SU-DHL-6 (cell line): ENCODE measurements around the gene HCAR2.
"Not testable (repeated sequence)": the region's sequence is repeated elsewhere in the genome, so short reads cannot be mapped to it uniquely, and the experiment has no call there.

ENCODE experiments used
- H2AFZ ChIP-seq: fragments of 200-600 bp; sonication (generic); 2 replicates; pipeline ENCODE4 v1.6.1; 2014; ENCODE audit warnings: low read depth, mild to moderate bottlenecking, moderate library complexity, mixed read lengths, antibody characterized with exemption, low read length; ENCODE audit not compliant: severe bottlenecking
- H3F3A ChIP-seq: fragments of 200-600 bp; shearing (Covaris generic); 2 replicates; pipeline ENCODE4 v1.6.0; 2016; ENCODE audit warnings: antibody characterized with exemption, mild to moderate bottlenecking; ENCODE audit not compliant: insufficient read depth
- H3K27ac ChIP-seq: fragments of 200-600 bp; sonication (generic); 2 replicates; pipeline ENCODE4 v1.5.1; 2016; ENCODE audit warnings: low read depth, mild to moderate bottlenecking, low read length, moderate library complexity, mixed read lengths
- H3K27me3 ChIP-seq: fragments of 200-600 bp; sonication (generic), shearing (Covaris generic); 2 replicates; pipeline ENCODE4 v1.6.0; 2014; ENCODE audit warnings: mild to moderate bottlenecking, low read length
- H3K36me3 ChIP-seq: fragments of 200-600 bp; sonication (generic); 2 replicates; pipeline ENCODE4 v1.6.1; 2014; ENCODE audit warnings: mild to moderate bottlenecking, low read length, mixed read lengths
- H3K4me2 ChIP-seq: fragments of 300-600, 200-600 bp; shearing (Covaris generic), sonication (generic); 2 replicates; pipeline ENCODE4 v1.6.0; 2014; ENCODE audit warnings: low read length, low read depth, mild to moderate bottlenecking; ENCODE audit not compliant: poor library complexity, severe bottlenecking
- H3K4me3 ChIP-seq: fragments of 200-600 bp; sonication (generic); 2 replicates; pipeline ENCODE4 v1.5.1; 2014; ENCODE audit warnings: antibody characterized with exemption, low read length, mild to moderate bottlenecking, mixed read lengths; ENCODE audit not compliant: insufficient read depth, poor library complexity, severe bottlenecking
- H3K79me2 ChIP-seq: fragments of 200-600 bp; sonication (generic); 2 replicates; pipeline ENCODE4 v1.6.1; 2014; ENCODE audit warnings: mild to moderate bottlenecking, low read length, moderate library complexity; ENCODE audit not compliant: insufficient read depth
- H3K9ac ChIP-seq: fragments of 200-600 bp; sonication (generic); 2 replicates; pipeline ENCODE4 v1.7.0; 2014; ENCODE audit warnings: mild to moderate bottlenecking, low read length
- H3K9me2 ChIP-seq: fragments of 200-600 bp; sonication (generic); replicated peaks from 2 replicates; pipeline ENCODE4 v1.6.1; 2014; ENCODE audit warnings: low read length; ENCODE audit not compliant: insufficient read depth
- H3K9me3 ChIP-seq: fragments of 200-600 bp; sonication (generic); 2 replicates; pipeline ENCODE4 v1.6.1; 2014; ENCODE audit warnings: low read length, mixed read lengths; ENCODE audit not compliant: insufficient read depth
- H4K20me1 ChIP-seq: fragments of 200-600 bp; sonication (generic); 2 replicates; pipeline ENCODE4 v1.6.1; 2014; ENCODE audit warnings: low read depth, mild to moderate bottlenecking, antibody characterized with exemption, low read length, moderate library complexity, mixed read lengths
- EZH2phosphoT487 ChIP-seq: fragments of 200-600 bp; sonication (generic), shearing (Covaris generic); conservative IDR thresholded peaks from 2 replicates; pipeline ENCODE4 v1.6.1; 2018; ENCODE audit warnings: mild to moderate bottlenecking, antibody characterized with exemption, low read length, moderate library complexity, mixed read lengths
- TF ChIP-seq, protein P1 (sequence below): fragments of 200-600 bp; sonication (generic); IDR thresholded peaks from one replicate; pipeline ENCODE4 v1.5.1; 2017; ENCODE audit warnings: antibody characterized with exemption, mild to moderate bottlenecking, low read length, moderate library complexity; ENCODE audit not compliant: insufficient read depth, poor library complexity, severe bottlenecking

Gene HCAR2

DNA sequence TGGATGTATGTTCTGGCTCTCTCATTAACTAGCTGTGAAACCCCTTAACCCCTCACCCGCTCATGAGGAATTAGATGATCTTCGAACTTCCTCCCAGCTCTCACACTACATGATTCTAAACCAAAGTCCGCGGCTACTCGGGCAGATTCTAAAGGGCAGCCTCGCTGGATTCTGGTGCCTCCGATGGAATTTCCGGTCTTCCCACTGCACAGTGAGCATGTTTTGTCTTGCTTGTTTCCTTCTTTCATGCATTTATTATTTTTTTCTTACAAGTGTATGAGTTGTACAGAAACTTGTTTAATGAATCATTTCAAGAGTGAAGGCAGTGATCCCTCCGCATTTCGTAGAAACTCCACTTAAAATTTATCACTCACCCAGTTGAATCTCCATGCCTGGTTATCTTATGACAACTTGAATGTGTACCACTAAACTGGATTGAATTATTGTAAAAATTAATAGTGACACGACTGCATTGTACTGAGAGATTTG is 17.9 kb upstream of the HCAR2 start:
- no peak overlapping the region for H2AFZ ChIP-seq
- no peak overlapping the region for H3K4me2 ChIP-seq
- no peaks in the 10 kb centered on the region for H3K79me2 ChIP-seq
- H3K27me3 ChIP-seq: no peaks in the 10 kb centered on the region
- TF ChIP-seq EZH2phosphoT487: no peak
- TF ChIP-seq, protein P1, sequence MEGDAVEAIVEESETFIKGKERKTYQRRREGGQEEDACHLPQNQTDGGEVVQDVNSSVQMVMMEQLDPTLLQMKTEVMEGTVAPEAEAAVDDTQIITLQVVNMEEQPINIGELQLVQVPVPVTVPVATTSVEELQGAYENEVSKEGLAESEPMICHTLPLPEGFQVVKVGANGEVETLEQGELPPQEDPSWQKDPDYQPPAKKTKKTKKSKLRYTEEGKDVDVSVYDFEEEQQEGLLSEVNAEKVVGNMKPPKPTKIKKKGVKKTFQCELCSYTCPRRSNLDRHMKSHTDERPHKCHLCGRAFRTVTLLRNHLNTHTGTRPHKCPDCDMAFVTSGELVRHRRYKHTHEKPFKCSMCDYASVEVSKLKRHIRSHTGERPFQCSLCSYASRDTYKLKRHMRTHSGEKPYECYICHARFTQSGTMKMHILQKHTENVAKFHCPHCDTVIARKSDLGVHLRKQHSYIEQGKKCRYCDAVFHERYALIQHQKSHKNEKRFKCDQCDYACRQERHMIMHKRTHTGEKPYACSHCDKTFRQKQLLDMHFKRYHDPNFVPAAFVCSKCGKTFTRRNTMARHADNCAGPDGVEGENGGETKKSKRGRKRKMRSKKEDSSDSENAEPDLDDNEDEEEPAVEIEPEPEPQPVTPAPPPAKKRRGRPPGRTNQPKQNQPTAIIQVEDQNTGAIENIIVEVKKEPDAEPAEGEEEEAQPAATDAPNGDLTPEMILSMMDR: no peak
- no peak overlapping the region for H3K4me3 ChIP-seq
- H3K27ac ChIP-seq: no peak overlapping the region
- H4K20me1 ChIP-seq: no peaks in the 10 kb centered on the region
- no peaks in the 10 kb centered on the region for H3K9me2 ChIP-seq
- no peaks in the 10 kb centered on the region for H3K9me3 ChIP-seq
- no peak overlapping the region for H3K9ac ChIP-seq
- no peaks in the 10 kb centered on the region for H3F3A ChIP-seq
- H3K36me3 ChIP-seq: no peaks in the 10 kb centered on the region

DNA sequence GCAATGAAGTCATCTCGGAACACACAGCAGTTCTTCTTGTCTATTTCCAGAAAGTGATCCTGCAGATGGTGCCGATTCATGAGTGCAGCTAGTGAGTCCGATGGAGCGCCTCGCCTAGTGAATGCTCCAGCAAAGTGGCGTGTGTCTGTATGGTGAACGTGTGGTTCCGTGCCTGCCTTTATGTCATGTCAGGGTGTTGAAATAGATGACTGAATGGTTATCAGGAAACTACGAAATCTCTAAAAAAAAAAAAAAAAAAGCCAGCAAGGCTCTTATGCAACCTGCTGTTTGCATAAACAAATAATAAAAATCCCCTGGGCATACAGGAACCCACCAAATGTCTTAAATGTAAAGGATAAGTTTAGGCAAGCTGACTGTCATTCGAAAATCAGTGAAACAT is 13.5 kb upstream of the HCAR2 start, which contains the start of gene HCAR3:
HCAR3 (minus strand) TSS at position 154 of the 400 bp plus-strand sequence; CDS start at position 80, 74 bp downstream.
- H3K27ac ChIP-seq, H3F3A ChIP-seq, H3K36me3 ChIP-seq, H4K20me1 ChIP-seq, H3K9me2 ChIP-seq, H3K79me2 ChIP-seq, H3K4me3 ChIP-seq, H2AFZ ChIP-seq, H3K9ac ChIP-seq, H3K4me2 ChIP-seq, H3K27me3 ChIP-seq, H3K9me3 ChIP-seq: not testable (repeated sequence)

DNA sequence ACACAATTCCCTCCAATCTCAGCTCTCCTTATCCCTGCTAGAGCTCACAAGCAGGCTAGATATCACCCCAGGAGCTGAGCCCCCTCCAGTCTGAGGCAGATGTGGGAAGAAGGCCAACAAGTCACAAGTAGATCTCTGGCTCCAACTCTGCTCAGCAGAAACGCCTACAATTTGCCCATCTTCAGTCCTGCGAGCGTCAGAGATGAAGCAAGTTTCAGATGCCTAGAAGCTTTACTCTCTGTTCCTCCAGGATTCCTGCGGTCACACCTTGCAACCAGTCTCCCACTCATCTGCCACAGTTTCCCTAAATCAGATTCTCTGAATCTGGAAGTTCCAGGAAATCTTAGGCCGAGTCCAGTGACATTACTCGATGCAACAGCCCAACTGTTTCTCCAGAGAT is 12.1 kb upstream of the HCAR2 start:
- not testable (repeated sequence) for H3K27ac ChIP-seq, H3K4me2 ChIP-seq, H3K9me2 ChIP-seq, H4K20me1 ChIP-seq, H3K36me3 ChIP-seq, H3K9ac ChIP-seq, H3K79me2 ChIP-seq, H3K27me3 ChIP-seq, H3K4me3 ChIP-seq, H2AFZ ChIP-seq, H3F3A ChIP-seq, H3K9me3 ChIP-seq

DNA sequence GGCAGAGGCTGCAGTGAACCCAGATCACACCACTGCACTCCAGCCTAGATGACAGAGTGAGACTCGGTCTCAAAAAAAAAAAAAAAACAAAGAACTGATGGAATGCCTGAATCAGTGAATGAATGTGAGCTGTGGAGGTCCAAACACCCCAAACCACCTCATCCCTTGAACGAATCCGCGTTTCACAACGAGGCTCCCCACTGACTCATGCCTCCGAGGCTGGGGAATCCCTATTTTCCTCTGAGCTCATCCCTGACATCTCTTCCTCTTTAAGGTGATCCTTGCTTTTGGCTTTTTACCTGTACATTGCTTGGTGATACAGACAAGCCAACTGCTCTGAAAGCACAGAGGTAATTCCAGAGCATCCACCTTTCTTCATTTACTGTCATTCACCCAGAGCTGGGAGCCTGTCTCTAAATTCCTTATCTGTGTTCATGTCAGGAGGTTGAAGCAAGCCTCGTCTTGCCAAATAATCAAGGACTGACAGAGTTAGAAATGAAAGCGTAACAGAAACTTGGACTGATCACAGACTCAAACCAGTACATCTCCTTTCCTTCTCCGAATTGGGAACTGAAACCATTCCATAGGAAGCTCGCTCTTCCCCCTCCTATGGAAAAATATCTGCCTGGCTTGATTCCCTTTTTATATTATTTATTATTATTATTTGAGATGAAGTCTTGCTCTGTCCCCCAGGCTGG is 10.5 kb upstream of the HCAR2 start:
- not testable (repeated sequence) for H3K27me3 ChIP-seq, H3K9me3 ChIP-seq, H3F3A ChIP-seq, H4K20me1 ChIP-seq, H3K9me2 ChIP-seq, H3K9ac ChIP-seq, H3K27ac ChIP-seq, H2AFZ ChIP-seq, H3K4me2 ChIP-seq, H3K4me3 ChIP-seq, H3K36me3 ChIP-seq, H3K79me2 ChIP-seq

DNA sequence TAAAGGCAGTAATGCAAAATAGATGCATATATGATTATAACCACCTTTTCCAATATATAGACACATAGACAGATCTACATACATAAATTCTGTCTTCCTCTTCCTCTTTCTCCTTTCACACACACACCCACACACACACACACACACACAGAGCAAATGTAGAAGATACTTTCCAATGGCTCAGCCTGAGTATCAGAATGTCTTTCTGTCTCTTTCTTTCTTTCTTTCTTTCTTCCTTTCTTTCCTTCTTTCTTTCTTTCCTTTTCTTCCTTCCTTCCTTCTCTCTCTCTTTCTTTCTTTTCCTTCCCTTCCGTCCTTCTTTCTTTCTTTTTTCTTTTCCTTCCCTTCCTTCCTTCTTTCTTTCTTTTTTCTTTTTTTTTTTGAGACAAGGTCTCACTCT is 8.1 kb upstream of the HCAR2 start:
- not testable (repeated sequence) for H3K9ac ChIP-seq, H3K27me3 ChIP-seq, H2AFZ ChIP-seq, H3F3A ChIP-seq, H3K4me3 ChIP-seq, H3K9me2 ChIP-seq, H3K9me3 ChIP-seq, H4K20me1 ChIP-seq, H3K36me3 ChIP-seq, H3K4me2 ChIP-seq, H3K79me2 ChIP-seq, H3K27ac ChIP-seq

DNA sequence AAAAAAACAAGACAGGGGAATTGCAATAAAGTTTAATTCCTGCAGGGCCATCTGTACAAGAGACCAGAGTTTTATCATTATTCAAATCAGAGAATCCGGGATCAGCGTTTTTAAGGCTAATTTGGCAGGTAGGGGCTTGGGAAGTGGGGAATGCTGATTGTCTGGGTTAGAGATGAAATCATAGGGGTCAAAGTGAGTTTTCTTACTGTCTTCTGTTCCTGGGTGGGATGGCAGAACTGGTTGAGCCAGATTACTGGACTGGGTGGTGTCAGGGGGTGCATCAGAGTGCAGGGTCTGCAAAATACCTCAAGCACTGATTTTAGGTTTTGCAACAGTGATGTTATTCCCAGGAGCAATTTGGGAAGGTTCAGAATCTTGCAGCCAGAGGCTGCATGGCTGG is 7.2 kb upstream of the HCAR2 start:
- not testable (repeated sequence) for H3K9me2 ChIP-seq, H3K9me3 ChIP-seq, H3K36me3 ChIP-seq, H3K27ac ChIP-seq, H3F3A ChIP-seq, H3K9ac ChIP-seq, H3K27me3 ChIP-seq, H3K79me2 ChIP-seq, H2AFZ ChIP-seq, H4K20me1 ChIP-seq, H3K4me2 ChIP-seq, H3K4me3 ChIP-seq

DNA sequence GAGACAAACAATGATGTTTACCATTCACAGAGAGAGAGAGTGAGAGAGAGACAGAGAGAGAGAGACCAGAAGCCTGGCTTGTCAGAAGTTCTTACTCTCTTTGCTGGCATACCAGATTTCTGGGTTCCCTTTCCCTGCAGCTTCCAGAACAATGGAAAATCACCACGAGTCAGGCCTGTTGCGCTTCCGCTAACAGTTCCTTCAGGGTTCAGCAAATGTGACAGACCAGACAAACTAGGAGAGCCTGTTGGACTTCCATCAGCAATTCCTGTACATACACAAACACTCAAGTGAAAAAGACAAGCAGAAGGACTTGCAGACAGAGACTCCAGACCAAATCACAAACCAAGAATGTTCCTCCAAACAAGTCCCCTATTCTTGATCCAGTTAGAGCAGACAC is 6.1 kb upstream of the HCAR2 start:
- H3K9me2 ChIP-seq, H3F3A ChIP-seq, H3K27me3 ChIP-seq, H3K4me3 ChIP-seq, H3K9ac ChIP-seq, H3K9me3 ChIP-seq, H4K20me1 ChIP-seq, H3K79me2 ChIP-seq, H2AFZ ChIP-seq, H3K36me3 ChIP-seq, H3K4me2 ChIP-seq, H3K27ac ChIP-seq: not testable (repeated sequence)
